Heart right ventricle (tissue), 16 donors: ENCODE data around the gene ABT1. TPM values are rescaled to one million over a fixed set of nuclear protein-coding genes. Genes with fewer than 3 reads are reported as not detected.
A peak's percentile ranks its signal among the peaks of the same experiment; 100 is the strongest.

Experiments used
- ATAC-seq, 8 donors: fragments of 200-7000 bp; cut with Tn5 transposase; one replicate each; pipeline ENCODE4 v1.9.1; 2020; ENCODE audit warnings: mild to moderate bottlenecking in 8 of 8, moderate library complexity in 8 of 8, moderate number of reproducible peaks in 1 of 8
- DNase-seq, 2 donors: peaks; one replicate each; pipeline ENCODE4 v3.0.0-alpha.2; 2020
- H3K27ac ChIP-seq, 10 donors: fragments of 200-600 bp; sonication (generic) in 2 of 10; one replicate each; pipeline versions ENCODE4 v1.5.0 to v1.8.0; 2020 to 2022; ENCODE audit warnings: mild to moderate bottlenecking in 3 of 10
- H3K27me3 ChIP-seq, 7 donors: fragments of 200-600 bp; one replicate each; pipeline ENCODE4 v1.8.0; 2021 to 2022; ENCODE audit warnings: mild to moderate bottlenecking in 2 of 7
- H3K36me3 ChIP-seq, 9 donors: fragments of 200-600 bp; sonication (generic) in 1 of 9; one replicate each; pipeline versions ENCODE4 v1.5.0 to v1.8.0; 2020 to 2022; ENCODE audit warnings: mild to moderate bottlenecking in 2 of 9
- H3K4me1 ChIP-seq, 9 donors: fragments of 200-600 bp; sonication (generic) in 1 of 9; one replicate each; pipeline versions ENCODE4 v1.5.0 to v1.8.0; 2020 to 2022; ENCODE audit warnings: mild to moderate bottlenecking in 4 of 9
- H3K4me3 ChIP-seq, 10 donors: fragments of 200-600 bp; sonication (generic) in 2 of 10; one replicate each; pipeline versions ENCODE4 v1.5.0 to v1.8.0; 2020 to 2022; ENCODE audit warnings: mild to moderate bottlenecking in 7 of 10, moderate library complexity in 2 of 10
- H3K9me3 ChIP-seq, 11 donors: fragments of 200-600 bp in 10 of 11; sonication (generic) in 2 of 11; one replicate each; pipeline versions ENCODE4 v1.5.0 to v1.8.0; 2013 to 2022; ENCODE audit warnings: mild to moderate bottlenecking in 2 of 11, control low read depth in 1 of 11, moderate library complexity in 1 of 11
- WGBS, 2 donors: extraction: QIAGEN DNeasy Blood & Tissue Kit; methylation state at CpG; one replicate each; pipeline ENCODE4 v1.1.7; 2013; ENCODE audit warnings: inconsistent platforms in 1 of 2; 5-methylcytosine and 5-hydroxymethylcytosine counted together
- intact Hi-C, 10 donors: fragments of 100-400 bp; cut with DNase I; formaldehyde crosslinking; loops; one replicate each; pipeline versions ENCODE4 v1.11.1 to v1.14.2; 2022
- polyA plus RNA-seq, 2 donors: library from polyadenylated mRNA; stranded (reverse); fragments of 200-250 nt; gene quantifications; one replicate each; pipeline ENCODE4 v1.2.3, GENCODE V29; 2013
- total RNA-seq, 10 donors: library from RNA; stranded (reverse); fragmentation: NEBNext Ultra II Directional in 3 of 10; extraction: Animal tissue kit (Norgen Biotek cat#: 25700) in 3 of 10; gene quantifications; one replicate each; pipeline versions ENCODE4 v1.2.1 to v1.2.4, GENCODE V29; 2021 to 2023
- TF ChIP-seq, protein P1 (sequence below), 9 donors: fragments of 200-600 bp; sonication (generic) in 2 of 9; IDR thresholded peaks; one replicate each; pipeline versions ENCODE4 v1.5.0 to v1.8.0; 2021 to 2022; ENCODE audit warnings: antibody characterized with exemption in 9 of 9, mild to moderate bottlenecking in 5 of 9, moderate library complexity in 1 of 9
- donor health status: Arrhythmogenic right ventricular cardiomyopathy.
- donor health status: ischemic (EF 13 %, LVEDD 7.1; RV severe dilation, severe dysfunction).
- donor health status: healthy with polysubstance abuse.
- donor health status: DM: no; HTN: yes; CAD: no.
- donor health status: DM: no; HTN: no; CAD: no.
- donor health status: ischemic (EF 25% LVEDD 6.9; RV normal size, moderate dysfunction).
- donor health status: ischemic (EF 25% LVEDD 5.7; RV mildly dilated, moderate dysfunction).
- donor health status: healthy.
- donor health status: DM: yes; HTN: yes; CAD: no.
- donor health status: Ischemic cardiomyopathy.
- donor health status: ischemic (EF 35%, LVEDD 5.7; RV mildly dilated, moderate dysfunction).
- donor health status: nonischemic (EF 11% LVEDD 7.7; RV severe dilation, severe dysfunction).
- donor health status: DM: yes; HTN: yes; CAD: no.
- donor health status: PGD.
- donor health status: ischemic (EF 29% LVEDD 5.4; RV normal size, mild dysfunction).
- donor health status: nonischemic (EF 23%, LVEDD 6.1; RV moderate dilation, normal function).

Gene ABT1
- total and polyA plus RNA-seq, 12 donors: 5.8 to 11.7 (median 7.4) TPM

DNA sequence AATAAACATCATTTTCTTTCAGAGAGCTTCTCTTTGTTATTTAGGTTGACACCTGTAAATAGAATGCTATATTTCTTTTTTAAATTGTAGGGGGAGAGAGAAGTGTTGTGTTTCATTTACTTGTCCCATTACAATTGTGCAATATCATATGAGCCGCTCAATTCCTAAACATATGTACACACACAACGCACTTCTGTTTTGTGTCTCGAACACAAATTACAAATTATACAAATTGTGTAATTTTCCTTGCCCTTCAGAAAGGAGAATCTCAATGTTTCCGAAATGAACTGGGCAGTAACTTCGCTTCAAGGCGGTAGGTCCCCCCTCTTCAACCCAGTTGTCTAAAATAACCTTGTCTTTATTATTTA, 2.6 kb upstream of the ABT1 start:
- no peaks in the 10 kb centered on the region for H3K9me3 ChIP-seq
- H3K4me1 ChIP-seq: peaks cover 0 to 39% (median 18%) of the 10 kb centered on the region in 9 donors
- peaks cover 0 to 57% (median 46%) of the 10 kb centered on the region in 7 donors for H3K27me3 ChIP-seq
- intact Hi-C loops: loop anchor here in 9 of 10 donors (2.0 to 10.0 kb wide), 7 partner anchors 21 to 419 kb away; no protein-coding TSS in a partner anchor
- H3K36me3 ChIP-seq: peaks cover 0 to 14% (median 9%) of the 10 kb centered on the region in 9 donors
- H3K4me3 ChIP-seq: no peak overlapping the region
- TF ChIP-seq, protein P1, sequence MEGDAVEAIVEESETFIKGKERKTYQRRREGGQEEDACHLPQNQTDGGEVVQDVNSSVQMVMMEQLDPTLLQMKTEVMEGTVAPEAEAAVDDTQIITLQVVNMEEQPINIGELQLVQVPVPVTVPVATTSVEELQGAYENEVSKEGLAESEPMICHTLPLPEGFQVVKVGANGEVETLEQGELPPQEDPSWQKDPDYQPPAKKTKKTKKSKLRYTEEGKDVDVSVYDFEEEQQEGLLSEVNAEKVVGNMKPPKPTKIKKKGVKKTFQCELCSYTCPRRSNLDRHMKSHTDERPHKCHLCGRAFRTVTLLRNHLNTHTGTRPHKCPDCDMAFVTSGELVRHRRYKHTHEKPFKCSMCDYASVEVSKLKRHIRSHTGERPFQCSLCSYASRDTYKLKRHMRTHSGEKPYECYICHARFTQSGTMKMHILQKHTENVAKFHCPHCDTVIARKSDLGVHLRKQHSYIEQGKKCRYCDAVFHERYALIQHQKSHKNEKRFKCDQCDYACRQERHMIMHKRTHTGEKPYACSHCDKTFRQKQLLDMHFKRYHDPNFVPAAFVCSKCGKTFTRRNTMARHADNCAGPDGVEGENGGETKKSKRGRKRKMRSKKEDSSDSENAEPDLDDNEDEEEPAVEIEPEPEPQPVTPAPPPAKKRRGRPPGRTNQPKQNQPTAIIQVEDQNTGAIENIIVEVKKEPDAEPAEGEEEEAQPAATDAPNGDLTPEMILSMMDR (IDR thresholded peaks at IDR 0.05): no peak
- no peak overlapping the region for H3K27ac ChIP-seq
- DNase-seq (no peak), ATAC-seq (no peak)
- 33 to 46% methylated on average over 6 of the region's 6 CpGs for WGBS, 2 donors

DNA sequence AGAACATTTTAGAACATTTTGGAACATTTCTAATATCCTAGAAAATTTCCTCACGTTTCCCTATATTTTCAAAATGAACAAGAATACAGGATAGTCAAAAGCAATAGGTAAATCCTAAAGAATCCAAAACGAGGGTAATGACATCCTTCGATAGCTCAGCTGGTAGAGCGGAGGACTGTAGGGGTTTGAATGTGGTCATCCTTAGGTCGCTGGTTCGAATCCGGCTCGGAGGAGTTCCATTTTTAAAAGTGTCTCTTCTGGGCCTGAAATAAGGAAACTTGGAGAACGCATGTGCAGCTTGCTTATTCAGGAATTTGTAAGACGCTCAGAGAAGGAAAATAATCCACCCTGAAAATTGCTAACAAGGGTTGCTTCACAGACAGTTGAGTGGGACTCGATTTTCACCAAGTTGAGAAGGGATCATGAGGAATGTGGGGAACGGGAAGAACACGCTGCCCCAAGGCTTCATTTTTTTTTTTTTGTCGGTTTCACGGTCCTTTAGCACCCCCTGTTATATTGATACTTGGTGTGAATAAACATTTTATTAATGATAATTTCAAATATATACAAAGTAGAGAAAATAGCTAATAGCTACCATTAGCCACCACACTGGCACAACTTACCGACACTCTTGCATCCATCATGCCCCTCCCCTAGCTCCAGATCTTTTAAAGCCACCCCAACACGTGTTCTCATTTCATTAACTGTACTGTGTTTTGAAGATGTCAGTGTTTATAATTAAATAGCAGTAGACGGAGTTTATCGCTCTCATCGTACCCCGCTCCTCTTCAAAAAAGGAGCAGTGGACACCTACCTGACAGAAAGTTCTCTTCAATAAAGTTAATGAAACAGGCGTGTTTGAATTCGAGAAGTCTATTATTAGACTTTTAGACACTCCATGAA, 1.8 kb upstream of the ABT1 start:
- DNase-seq (no peak), ATAC-seq (no peak)
- Histone ChIP-seq H3K9me3 (no peaks in the 10 kb centered on the region), H3K27me3 (peaks cover 0 to 49% (median 42%) of the 10 kb centered on the region in 7 donors), H3K4me1 (peaks cover 0 to 39% (median 18%) of the 10 kb centered on the region in 9 donors), H3K36me3 (peaks cover 0 to 23% (median 18%) of the 10 kb centered on the region in 9 donors), H3K4me3 (peak overlapping the region; percentile 39 to 94 (median 84)), H3K27ac (peak overlapping the region in 9 of 10 donors; percentile 78 to 95 (median 89))
- intact Hi-C loops: loop anchor here in 9 of 10 donors (1.0 to 10.0 kb wide), 10 partner anchors 22 to 423 kb away; no protein-coding TSS in a partner anchor
- TF ChIP-seq, protein P1 (IDR thresholded peaks at IDR 0.05): no peak
- 18 to 25% methylated on average over 23 of the region's 23 CpGs for WGBS, 2 donors

DNA sequence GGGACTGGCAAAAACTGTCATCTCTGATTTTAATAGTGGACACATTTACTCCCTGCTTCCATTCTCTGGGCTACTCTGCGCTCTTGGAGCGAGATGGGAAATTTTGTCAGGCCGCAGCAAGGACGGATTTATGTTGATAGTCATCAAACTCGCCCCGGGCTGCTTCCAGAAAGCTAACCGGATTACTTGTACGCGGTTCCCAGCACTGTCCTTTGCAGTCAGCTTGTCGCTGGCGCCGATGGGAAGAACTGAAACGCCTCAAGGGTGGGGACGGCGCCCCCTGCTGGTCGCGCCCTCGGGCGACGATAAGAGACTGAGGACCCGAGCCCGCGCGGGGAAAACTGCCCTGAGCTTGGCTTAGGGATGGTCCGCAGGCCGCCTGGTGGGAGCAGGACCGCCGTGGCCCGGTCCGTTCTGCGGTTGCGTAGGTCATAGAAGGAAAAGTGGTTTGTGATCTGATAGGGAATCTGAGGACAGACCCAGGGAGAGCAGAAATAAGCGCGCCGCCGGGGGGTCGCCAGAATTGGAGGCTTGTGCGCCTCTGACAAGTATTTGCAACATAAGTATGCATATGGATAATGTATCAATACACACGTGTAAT, 984 bp upstream of the ABT1 start:
- WGBS, 2 donors: 0% methylated on average over 39 of the region's 39 CpGs
- ATAC-seq: peak; percentile 84 to 95 (median 90)
- Histone ChIP-seq H3K4me1 (peaks cover 0 to 39% (median 18%) of the 10 kb centered on the region in 9 donors), H3K27ac (peak overlapping the region in 9 of 10 donors; percentile 78 to 95 (median 89)), H3K9me3 (no peaks in the 10 kb centered on the region), H3K36me3 (peaks cover 0 to 31% (median 18%) of the 10 kb centered on the region in 9 donors), H3K27me3 (peaks cover 0 to 43% (median 34%) of the 10 kb centered on the region in 7 donors), H3K4me3 (peak overlapping the region; percentile 39 to 94 (median 84))
- intact Hi-C loops: loop anchor here in 8 of 10 donors (1.0 to 10.0 kb wide), 11 partner anchors 23 to 423 kb away; partner anchors contain the start of gene ZNF322 (in 1 of the 8)
- peak; percentile 90 to 94 for DNase-seq
- TF ChIP-seq, protein P1 (IDR thresholded peaks at IDR 0.05): peak; percentile 93 to 100 (median 98)

DNA sequence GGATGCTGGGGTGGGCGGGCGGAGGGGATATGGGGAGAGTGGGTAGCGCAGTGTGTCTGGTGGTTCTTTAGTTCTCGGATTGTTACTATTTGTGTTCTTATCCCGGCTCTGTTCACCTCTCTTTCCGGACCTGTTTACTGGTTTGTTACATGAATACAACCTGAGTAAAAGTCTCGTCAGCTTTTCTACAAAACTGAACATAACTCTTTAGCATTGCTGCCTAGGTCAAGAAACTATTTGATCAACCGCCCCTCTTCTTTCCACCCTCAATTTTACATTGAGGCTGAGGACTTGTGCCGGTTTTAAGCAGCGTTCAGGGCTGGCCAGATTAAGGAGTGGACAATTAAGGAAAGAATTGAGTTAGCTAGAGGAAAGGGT, 625 bp downstream of the ABT1 start:
- ATAC-seq (no peak), DNase-seq (no peak)
- TF ChIP-seq, protein P1 (IDR thresholded peaks at IDR 0.05): no peak
- peaks cover 0 to 33% (median 18%) of the 10 kb centered on the region in 9 donors for H3K36me3 ChIP-seq
- peak overlapping the region; percentile 72 to 96 (median 87) for H3K4me3 ChIP-seq
- H3K4me1 ChIP-seq: peaks cover 0 to 39% (median 18%) of the 10 kb centered on the region in 9 donors
- peak overlapping the region in 9 of 10 donors; percentile 78 to 95 (median 89) for H3K27ac ChIP-seq
- WGBS, 2 donors: 3 to 4% methylated on average over 10 of the region's 10 CpGs
- intact Hi-C loops: loop anchor here in 6 of 10 donors (2.0 to 10.0 kb wide), 5 partner anchors 61 to 425 kb away; partner anchors contain the start of gene ZNF322 (in 1 of the 6)
- peaks cover 0 to 27% (median 18%) of the 10 kb centered on the region in 7 donors for H3K27me3 ChIP-seq
- H3K9me3 ChIP-seq: no peaks in the 10 kb centered on the region
